Measurements from ENCODE around the gene TRIO. TPM values are rescaled to one million over a fixed set of nuclear protein-coding genes. Genes with fewer than 3 reads are reported as not detected.

TRIO gene
- total RNA-seq, 4 donors from 2014 or later: 290 to 370 (median 346) TPM

- no peak for TF ChIP-seq EP300 (IDR thresholded peaks at IDR 0.05)
- TF ChIP-seq CTCF (IDR thresholded peaks at IDR 0.05): no peak
- no peak for TF ChIP-seq POLR2A (IDR thresholded peaks at IDR 0.05)
- Histone ChIP-seq H3K36me3 (no peaks in the 10 kb centered on the region), H3K27me3 (no peaks in the 10 kb centered on the region), H3K27ac (no peak overlapping the region), H3K9me3 (no peaks in the 10 kb centered on the region), H3K4me1 (peaks cover 0 to 7% (median 4%) of the 10 kb centered on the region in 4 donors), H3K4me3 (no peak overlapping the region)
- WGBS, 2 donors: 92 to 94% methylated on average over 4 of the region's 4 CpGs
- no peak for DNase-seq (ENCODE audit: low spot score in 2 of 2)
Observed at GRCh38 chr5:14122089-14122488, 21.1 kb upstream of the TRIO start.

- no peak for DNase-seq (ENCODE audit: low spot score in 2 of 2)
- TF ChIP-seq EP300 (IDR thresholded peaks at IDR 0.05) (no peak), CTCF (IDR thresholded peaks at IDR 0.05) (no peak)
- H3K27ac ChIP-seq: no peak overlapping the region
- no peaks in the 10 kb centered on the region for H3K27me3 ChIP-seq
- no peaks in the 10 kb centered on the region for H3K36me3 ChIP-seq
- no peaks in the 10 kb centered on the region for H3K9me3 ChIP-seq
- peaks cover 0 to 7% (median 3%) of the 10 kb centered on the region in 4 donors for H3K4me1 ChIP-seq
- 90 to 92% methylated on average over 4 of the region's 4 CpGs for WGBS, 2 donors
- no peak overlapping the region for H3K4me3 ChIP-seq
Observed at GRCh38 chr5:14123551-14123950, 19.6 kb upstream of the TRIO start.

GRCh38 chr5:14123974-14124482 is 19.1 kb upstream of the TRIO start:
- Histone ChIP-seq H3K4me1 (peaks cover 0 to 6% (median 2%) of the 10 kb centered on the region in 4 donors), H3K4me3 (no peak overlapping the region), H3K9me3 (no peaks in the 10 kb centered on the region), H3K27ac (no peak overlapping the region), H3K27me3 (no peaks in the 10 kb centered on the region), H3K36me3 (no peaks in the 10 kb centered on the region)
- DNase-seq (ENCODE audit: low spot score in 2 of 2): no peak
- TF ChIP-seq POLR2A (IDR thresholded peaks at IDR 0.05) (no peak), EP300 (IDR thresholded peaks at IDR 0.05) (no peak), CTCF (IDR thresholded peaks at IDR 0.05) (no peak)
- 92 to 94% methylated on average over 5 of the region's 5 CpGs for WGBS, 2 donors

- no peak for DNase-seq (ENCODE audit: low spot score in 2 of 2)
Observed at GRCh38 chr5:14125262-14125661, 17.9 kb upstream of the TRIO start.

DNA sequence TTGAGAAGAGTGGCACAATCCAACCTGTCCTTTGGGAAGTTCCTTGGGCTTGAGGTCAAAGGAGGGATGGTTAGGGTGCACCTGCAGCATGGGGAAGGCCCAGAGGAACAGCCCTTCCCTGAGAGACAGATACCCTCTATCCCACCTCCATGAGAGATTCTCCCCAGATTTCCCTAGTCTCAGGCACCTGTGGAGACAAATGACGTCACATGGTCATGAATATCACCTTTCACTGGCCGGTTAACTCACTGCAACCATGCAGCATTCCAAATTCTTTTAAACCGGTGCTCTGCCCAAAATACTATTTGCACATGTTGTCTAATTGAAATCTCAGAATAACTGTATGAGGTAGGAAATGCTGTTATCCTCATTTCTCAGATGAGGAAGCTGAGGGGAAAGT is 15.6 kb upstream of the TRIO start:
- H3K27ac ChIP-seq: no peak overlapping the region
- DNase-seq (ENCODE audit: low spot score in 2 of 2): no peak
- no peaks in the 10 kb centered on the region for H3K36me3 ChIP-seq
- no peaks in the 10 kb centered on the region for H3K27me3 ChIP-seq
- H3K4me3 ChIP-seq: no peak overlapping the region
- no peaks in the 10 kb centered on the region for H3K9me3 ChIP-seq
- 46 to 55% methylated on average over 3 of the region's 3 CpGs for WGBS, 2 donors
- no peaks in the 10 kb centered on the region for H3K4me1 ChIP-seq
- TF ChIP-seq CTCF (IDR thresholded peaks at IDR 0.05) (no peak), POLR2A (IDR thresholded peaks at IDR 0.05) (no peak), EP300 (IDR thresholded peaks at IDR 0.05) (no peak)

More at GRCh38 chr5:14125262-14125661, 17.9 kb upstream of the TRIO start:
- H3K36me3 ChIP-seq: no peaks in the 10 kb centered on the region
- no peaks in the 10 kb centered on the region for H3K27me3 ChIP-seq
- no peaks in the 10 kb centered on the region for H3K9me3 ChIP-seq
- no peak overlapping the region for H3K27ac ChIP-seq
- no peak for TF ChIP-seq POLR2A (IDR thresholded peaks at IDR 0.05)
- no peak for TF ChIP-seq EP300 (IDR thresholded peaks at IDR 0.05)
- no peak for TF ChIP-seq CTCF (IDR thresholded peaks at IDR 0.05)
- H3K4me1 ChIP-seq: no peaks in the 10 kb centered on the region
- 86 to 88% methylated on average over 1 of the region's 1 CpG for WGBS, 2 donors
- no peak overlapping the region for H3K4me3 ChIP-seq
